Posterior cingulate gyrus (tissue), 11 donors: ENCODE measurements around the gene PALM2AKAP2.
A peak's percentile ranks its signal among the peaks of the same experiment; 100 is the strongest.

Experiments used
- DNase-seq, 10 donors: peaks; one replicate each; pipeline versions ENCODE4 v3.0.0 to v3.0.0-alpha.2; 2020 to 2021; ENCODE audit warnings: mixed read lengths in 3 of 10
- intact Hi-C: fragments of 100-400 bp; cut with DNase I; formaldehyde crosslinking; loops from one replicate; pipeline ENCODE4 v1.15.1; 2023

The PALM2AKAP2 gene

GRCh38 chr9:109771087-109771486, 8.9 kb upstream of the PALM2AKAP2 start:
- DNase-seq = no peak
- intact Hi-C loops = no loop called here

DNA sequence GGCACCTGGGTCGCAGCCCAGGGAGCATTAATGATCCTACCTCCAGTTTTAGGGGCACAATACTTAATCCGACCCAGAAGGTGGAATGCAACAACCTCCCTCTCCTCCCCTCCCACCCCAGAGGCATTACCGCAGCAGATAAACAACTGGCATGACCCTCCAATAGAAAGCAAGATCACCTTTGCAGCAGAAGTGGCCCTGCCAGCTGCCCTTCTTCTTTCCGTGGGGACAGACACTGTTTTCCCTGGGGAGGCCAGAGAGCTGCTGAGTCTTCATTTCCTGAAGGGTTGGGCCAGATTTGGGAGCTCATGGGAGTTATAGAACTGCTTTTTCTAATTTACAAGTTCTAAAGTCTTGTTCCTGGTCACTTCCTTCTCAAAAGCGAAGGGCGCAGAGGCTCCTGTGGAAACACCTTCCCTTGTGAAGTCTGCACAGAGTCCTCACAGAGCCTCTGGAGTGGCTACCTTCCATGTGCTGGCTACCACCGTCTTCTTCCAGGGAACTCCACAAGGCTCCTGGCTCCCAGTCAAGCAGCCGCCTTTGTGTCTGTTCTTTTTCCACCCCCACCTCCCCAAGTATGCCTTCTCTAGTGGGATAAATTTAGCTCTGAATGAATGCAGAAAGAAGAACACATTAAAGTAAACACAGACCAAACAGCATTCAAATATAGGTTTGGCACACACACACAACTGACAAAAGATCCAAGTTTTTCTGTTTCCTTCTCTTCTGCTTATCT, 8.0 kb upstream of the PALM2AKAP2 start:
- intact Hi-C loops = no loop called here
- peak in 4 of 10 donors; percentile 20 to 83 (median 50) for DNase-seq

- no peak for DNase-seq
- intact Hi-C loops = no loop called here
Measured at GRCh38 chr9:109775516-109775915, 4.5 kb upstream of the PALM2AKAP2 start.

GRCh38 chr9:109776391-109776790, 3.6 kb upstream of the PALM2AKAP2 start:
- intact Hi-C loops = no loop called here
- DNase-seq = no peak

GRCh38 chr9:109780453-109781033, 545 bp downstream of the PALM2AKAP2 start:
- intact Hi-C loops = no loop called here
- peak in 1 of 10 donors; percentile 72 for DNase-seq

DNA sequence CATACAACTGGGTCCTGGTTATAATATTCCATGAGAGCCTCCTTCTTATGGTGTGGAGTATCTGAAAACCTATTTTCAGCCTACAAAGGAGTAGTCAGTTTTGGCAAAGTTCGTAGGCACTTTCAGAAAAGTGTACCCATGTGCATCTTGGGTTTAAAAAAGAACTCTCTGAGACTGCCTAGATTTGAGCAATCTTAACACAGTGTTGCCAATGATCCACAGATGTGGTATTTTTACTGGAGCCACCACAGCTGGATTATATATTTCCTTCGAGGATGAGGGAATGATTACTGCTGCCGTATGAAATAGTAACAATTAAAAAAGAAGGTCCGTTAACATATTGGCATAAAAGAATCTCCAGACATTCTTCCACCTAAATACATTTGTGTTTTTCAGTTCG, 1.1 kb downstream of the PALM2AKAP2 start:
- DNase-seq = no peak
- intact Hi-C loops = no loop called here

DNA sequence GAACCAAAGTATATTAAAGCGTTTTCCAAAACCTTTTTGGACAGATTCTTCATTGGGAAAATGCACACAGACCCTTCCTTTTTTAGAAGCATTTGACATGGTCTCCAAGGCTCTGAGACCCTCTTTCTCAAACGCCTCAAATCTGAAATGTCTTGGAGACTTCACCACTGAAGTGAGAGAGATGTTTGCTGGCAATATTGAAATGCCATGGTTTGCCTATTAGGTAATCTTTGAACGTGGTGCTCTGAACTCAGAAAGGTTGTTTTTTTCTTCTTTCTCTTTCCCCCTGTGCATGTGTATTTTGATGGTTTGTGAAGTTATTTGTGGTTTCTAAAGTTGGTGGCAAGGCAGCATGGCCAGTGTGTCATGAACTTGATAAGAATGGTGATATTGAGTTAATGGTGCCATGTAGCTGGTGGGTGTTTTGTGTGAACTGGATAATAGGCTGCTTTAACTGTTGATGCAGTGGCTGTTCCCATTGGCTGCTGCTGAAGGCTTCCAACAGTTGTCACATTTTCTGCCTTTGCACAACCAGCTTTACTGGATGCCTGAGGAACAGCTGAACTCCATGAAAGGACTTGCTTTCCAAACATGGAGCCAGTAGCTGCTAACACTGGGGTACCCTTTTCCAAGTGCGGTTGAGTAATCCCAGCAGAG, 1.7 kb downstream of the PALM2AKAP2 start:
- DNase-seq = no peak
- intact Hi-C loops = no loop called here

DNA sequence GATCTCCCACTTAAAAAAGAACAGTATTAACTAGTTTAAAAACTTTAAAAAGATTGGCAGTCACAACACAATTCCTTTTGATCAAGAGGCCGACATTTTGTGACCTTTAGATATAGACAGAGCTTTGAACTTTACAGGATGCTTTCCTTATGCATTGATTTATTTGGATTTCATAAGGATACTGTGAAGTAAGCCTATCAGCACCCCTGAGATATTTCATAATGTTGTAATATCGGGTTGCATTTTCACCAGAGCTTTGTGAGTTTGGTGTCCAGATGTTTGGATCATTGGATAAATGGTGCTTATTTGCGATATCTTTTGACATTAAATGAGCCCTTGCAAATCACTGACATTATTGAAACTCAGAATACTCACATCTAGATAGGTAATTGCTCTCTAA, 7.7 kb downstream of the PALM2AKAP2 start:
- no peak for DNase-seq
- intact Hi-C loops = no loop called here

DNA sequence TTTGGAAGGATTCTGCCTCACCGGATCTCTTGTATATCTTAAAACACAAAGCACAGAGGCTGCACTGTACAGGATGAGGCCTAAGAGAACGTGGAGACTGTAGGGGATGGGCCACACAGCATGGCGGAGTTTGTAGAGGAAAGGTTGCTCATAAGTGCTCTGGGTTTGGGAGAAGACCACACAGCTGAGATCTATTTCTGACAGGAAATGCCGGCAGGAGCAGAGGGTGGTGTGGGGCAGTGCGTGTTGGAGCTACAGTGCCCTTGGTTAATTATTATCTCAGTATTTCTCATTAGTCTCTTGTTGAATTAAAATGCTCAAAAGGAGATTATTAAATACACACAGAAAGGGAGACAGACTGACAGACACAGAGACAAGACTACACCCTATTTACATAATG, 9.6 kb downstream of the PALM2AKAP2 start:
- no peak for DNase-seq
- intact Hi-C loops = no loop called here

DNA sequence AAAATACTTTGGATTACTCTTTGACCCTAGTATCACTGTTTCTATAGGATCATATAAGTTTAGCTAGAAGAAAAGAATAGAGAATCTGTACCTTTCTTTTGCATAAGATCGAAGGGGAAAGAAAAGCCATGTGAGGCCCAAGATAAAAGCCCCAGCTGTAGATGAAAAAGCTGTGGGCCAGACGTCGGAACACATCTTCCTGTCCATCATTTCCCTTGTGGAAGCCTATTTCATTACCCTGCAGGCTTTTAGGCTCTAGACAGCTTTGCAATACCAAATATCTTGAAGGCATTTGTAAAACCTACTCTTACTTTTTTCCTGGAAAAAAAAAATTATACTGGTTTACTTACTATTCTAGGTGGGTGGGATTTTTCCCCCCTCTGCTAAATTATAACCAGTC, 10.0 kb downstream of the PALM2AKAP2 start:
- no peak for DNase-seq
- intact Hi-C loops = no loop called here

DNA sequence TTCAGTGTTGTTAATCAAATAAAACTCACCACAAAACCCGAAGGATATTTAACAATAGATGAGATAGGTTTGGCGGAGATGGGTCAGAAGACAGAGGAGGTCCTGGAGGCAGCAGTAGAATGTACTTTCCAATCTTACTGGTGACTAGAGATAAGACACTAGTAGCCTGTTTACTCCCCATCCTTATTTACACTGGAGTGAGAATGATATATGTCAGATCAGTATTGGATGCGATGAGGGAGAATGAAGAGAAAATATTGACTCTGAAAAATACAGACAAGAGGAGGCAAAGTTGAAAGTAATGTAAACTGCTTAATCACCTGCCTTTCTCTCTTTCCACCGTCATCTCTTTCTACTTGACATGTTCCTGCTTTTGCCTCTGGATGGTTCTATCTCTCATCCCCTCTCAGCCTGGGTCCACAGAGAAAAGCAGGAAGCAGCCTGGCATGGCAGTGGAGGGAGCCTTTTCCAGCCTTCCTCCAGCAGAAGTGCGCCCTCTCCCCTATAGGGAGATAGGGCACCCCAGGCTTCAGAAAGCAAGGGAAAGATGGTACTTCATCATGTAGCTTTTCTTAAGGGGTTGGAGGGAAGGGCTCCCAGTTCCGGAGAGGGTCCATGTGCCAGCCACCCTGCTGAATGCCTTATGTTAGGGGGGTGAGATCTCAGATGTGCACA, 11.1 kb downstream of the PALM2AKAP2 start:
- intact Hi-C loops = no loop called here
- no peak for DNase-seq

GRCh38 chr9:109791747-109792146, 11.7 kb downstream of the PALM2AKAP2 start:
- no peak for DNase-seq
- intact Hi-C loops = no loop called here

DNA sequence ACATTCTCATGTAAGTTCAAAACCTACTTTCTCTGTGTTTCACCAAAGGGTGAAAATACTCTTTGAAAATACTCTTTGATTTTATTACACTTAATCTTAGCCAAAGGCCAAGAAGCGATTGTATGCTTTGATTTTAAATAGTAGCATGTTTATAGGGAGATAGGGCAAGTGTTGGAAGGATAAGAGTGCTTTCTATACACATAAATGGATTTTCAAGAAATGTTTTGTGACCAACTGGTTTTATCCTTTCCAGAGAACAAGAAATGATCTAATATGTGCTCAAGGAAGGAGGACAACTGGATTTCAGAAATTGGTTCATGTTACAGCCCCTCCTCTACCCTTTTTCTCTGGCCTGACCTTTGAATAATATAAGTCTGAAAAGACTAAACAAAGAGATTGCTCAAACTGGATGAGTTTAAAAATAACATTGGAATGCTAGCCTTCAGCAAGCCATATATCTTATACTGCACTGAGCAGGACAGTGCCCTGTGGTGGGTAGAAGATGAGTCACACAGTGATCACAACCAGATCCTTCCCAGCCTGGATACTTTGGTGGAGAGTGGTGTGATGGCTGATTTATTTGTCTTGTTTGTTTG, 13.1 kb downstream of the PALM2AKAP2 start:
- no peak for DNase-seq
- intact Hi-C loops = no loop called here

- intact Hi-C loops = no loop called here
- no peak for DNase-seq
Measured at GRCh38 chr9:109793921-109794320, 13.9 kb downstream of the PALM2AKAP2 start.

- no peak for DNase-seq
- intact Hi-C loops = no loop called here
Measured at GRCh38 chr9:109794361-109795012, 14.5 kb downstream of the PALM2AKAP2 start.

DNA sequence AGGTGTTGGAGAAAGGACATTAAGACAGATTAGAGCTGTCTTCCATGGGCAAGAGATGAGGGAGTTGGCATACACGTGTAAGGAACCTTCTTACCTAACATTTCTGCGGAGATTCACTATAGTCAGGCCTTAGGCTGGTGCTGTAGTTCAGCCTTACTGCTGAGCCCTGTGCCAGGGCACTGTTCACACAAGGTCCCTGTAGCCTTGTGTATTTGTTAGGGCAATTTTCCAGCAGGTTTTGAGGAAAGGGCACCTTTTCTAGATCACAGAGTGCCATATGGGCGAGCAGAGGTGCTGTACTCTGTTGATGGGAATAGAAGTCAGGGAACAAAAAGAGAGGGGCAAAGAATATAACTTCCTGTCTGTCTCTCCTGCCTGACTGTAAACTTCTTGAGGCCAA, 15.6 kb downstream of the PALM2AKAP2 start:
- no peak for DNase-seq
- intact Hi-C loops = no loop called here

DNA sequence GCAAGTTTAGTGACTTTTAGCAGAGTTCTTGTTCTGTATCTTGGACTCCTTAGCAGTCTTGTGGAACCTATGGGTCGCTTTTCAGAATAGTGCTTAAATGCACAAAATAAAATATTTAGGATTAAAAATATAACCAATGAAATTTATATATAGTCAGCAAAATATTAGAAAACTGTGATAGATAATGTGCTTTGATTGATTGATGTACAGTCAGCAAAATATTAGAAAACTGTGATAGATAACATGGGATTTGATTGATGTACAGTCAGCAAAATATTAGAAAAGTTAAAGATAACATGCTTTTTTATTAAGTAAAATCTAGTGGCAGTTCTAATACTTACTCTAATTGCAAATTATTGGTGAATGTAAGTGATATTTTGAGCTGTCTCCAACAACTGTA, 16.1 kb downstream of the PALM2AKAP2 start:
- DNase-seq = no peak
- intact Hi-C loops = no loop called here

DNA sequence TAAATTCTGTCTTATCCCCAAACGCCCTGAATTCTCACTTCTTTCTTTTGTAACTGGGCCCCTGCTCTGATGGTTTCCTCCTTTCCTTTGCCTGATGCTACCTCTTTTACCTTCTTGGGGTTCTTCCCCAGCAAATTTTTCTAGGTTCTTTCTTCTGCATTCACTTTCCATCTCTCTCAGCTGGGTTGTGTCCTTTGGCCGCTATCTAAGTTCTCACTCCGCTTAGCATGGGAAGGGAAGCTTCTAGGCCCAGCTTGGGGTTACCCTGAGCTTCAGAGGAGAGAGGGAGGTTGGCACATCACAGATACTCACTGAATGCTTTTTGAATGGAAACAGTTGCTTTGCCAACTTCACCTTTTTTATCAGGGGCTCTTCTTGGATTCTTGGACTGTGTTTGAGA, 17.0 kb downstream of the PALM2AKAP2 start:
- intact Hi-C loops = no loop called here
- no peak for DNase-seq

DNA sequence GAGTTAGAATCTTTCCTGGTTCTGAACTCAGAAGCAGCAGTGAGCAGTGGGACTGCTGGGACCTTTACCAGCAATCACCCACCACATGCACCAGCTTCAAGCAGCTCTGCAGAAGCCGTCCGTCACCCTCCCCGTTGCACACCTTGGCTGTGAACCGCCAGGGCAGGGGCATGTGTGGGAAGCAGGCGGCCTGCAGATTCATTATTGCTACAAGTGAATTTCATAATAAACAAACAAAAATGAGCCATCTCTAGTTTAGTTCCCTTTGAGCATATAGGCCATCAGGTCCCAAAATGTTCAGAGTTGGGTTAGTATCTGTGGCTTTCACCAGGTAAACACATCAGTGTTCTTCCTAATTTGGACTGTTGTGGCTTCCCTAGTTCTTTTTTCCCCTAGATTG, 17.5 kb downstream of the PALM2AKAP2 start:
- intact Hi-C loops = no loop called here
- no peak for DNase-seq

DNA sequence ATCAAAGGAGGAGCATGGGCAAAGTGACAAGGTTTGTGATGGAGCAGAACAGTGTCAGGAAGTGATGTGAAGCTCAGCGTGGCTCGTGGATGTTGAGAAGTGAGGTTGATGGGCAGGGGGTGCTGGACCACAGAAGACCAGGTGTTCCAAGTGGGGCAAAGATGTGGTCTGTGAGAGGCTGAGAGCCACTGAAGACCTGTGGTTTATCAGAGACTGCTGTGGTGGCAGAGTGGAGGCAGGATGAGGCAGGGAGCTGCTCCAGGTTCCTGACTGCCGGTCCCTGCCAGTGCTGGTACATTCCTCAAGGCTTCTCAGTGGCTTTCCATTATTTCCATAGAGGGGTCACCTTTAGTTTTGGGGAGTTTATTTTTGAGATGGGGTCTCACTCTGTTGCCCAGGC, 19.1 kb downstream of the PALM2AKAP2 start:
- DNase-seq = no peak
- intact Hi-C loops = no loop called here

DNA sequence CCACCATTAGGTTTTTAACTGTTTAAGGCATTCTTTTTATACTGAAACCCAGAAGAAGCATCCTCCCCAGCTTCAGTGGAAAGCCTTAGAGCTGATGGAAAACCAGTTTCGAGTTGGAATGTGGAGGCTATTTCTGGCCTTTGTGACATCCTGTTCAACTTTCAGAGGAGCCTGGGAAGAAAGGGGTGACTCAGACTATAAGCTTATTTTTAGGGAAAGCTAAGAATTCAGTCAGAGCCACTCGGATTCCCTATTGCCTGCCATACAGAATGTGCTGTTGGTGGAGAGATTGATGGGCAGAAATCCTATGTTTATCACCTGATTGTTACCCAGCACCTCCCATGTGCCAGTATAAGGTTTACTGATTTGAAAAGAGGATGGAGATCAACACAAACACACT, 19.8 kb downstream of the PALM2AKAP2 start:
- intact Hi-C loops = no loop called here
- DNase-seq = no peak
